NB4 (cell line): ENCODE measurements around the gene ABLIM1.

ENCODE experiments used
- MYC ChIP-seq: IDR thresholded peaks from 2 replicates; pipeline ENCODE4 v1.6.1; 2011; ENCODE audit warnings: low read depth, low read length
- POLR2A ChIP-seq: IDR thresholded peaks from 2 replicates; pipeline ENCODE4 v1.6.1; 2011; ENCODE audit warnings: mild to moderate bottlenecking; ENCODE audit not compliant: insufficient read length; ENCODE audit errors: extremely low read depth
- TF ChIP-seq, protein P1 (sequence below): IDR thresholded peaks from one replicate; pipeline ENCODE4 v1.5.1; 2012; ENCODE audit warnings: low read depth, low read length
- TF ChIP-seq, protein P2 (sequence below): IDR thresholded peaks from 2 replicates; pipeline ENCODE4 v1.6.1; 2011; ENCODE audit warnings: low read depth, low read length

DNA sequence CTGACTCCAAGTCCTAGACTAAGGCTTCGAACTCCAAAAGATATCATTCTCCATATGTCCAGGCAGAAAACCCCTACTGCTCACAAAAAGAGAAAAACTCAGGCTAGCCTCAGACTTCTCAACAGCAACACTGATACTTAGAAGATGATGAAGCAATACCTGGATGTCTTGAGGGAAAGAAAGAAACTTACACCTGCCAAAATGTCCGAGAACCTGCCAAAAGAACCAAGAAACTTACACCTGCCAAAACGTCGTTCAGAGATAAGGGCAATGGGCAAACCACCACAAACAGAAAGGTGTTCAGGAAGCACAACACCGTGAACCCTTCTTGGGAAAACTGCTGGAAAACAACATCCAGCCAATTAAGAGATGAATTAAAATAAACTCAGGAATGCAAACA, 15.3 kb downstream of the ABLIM1 start:
- TF ChIP-seq POLR2A (no peak), MYC (no peak)
- TF ChIP-seq, protein P1, sequence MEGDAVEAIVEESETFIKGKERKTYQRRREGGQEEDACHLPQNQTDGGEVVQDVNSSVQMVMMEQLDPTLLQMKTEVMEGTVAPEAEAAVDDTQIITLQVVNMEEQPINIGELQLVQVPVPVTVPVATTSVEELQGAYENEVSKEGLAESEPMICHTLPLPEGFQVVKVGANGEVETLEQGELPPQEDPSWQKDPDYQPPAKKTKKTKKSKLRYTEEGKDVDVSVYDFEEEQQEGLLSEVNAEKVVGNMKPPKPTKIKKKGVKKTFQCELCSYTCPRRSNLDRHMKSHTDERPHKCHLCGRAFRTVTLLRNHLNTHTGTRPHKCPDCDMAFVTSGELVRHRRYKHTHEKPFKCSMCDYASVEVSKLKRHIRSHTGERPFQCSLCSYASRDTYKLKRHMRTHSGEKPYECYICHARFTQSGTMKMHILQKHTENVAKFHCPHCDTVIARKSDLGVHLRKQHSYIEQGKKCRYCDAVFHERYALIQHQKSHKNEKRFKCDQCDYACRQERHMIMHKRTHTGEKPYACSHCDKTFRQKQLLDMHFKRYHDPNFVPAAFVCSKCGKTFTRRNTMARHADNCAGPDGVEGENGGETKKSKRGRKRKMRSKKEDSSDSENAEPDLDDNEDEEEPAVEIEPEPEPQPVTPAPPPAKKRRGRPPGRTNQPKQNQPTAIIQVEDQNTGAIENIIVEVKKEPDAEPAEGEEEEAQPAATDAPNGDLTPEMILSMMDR = no peak
- TF ChIP-seq, protein P2, sequence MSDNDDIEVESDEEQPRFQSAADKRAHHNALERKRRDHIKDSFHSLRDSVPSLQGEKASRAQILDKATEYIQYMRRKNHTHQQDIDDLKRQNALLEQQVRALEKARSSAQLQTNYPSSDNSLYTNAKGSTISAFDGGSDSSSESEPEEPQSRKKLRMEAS = no peak
